ENCODE results near the gene SLC6A8.
"Not testable (repeated sequence)": the region's sequence is repeated elsewhere in the genome, so short reads cannot be mapped to it uniquely, and the experiment has no call there.

- TF ChIP-seq CTCF (tag by site-specific recombination; IDR thresholded peaks at IDR 0.05); ZNF362 (tag by site-specific recombination; IDR thresholded peaks at IDR 0.05); REST (tag by site-specific recombination; IDR thresholded peaks at IDR 0.05); PRDM4 (tag by site-specific recombination; IDR thresholded peaks at IDR 0.05); ZNF24 (tag by site-specific recombination; IDR thresholded peaks at IDR 0.05); ZNF248 (tag by site-specific recombination; IDR thresholded peaks at IDR 0.05); ZNF169 (tag by site-specific recombination; IDR thresholded peaks at IDR 0.05); ZNF350 (tag by site-specific recombination; IDR thresholded peaks at IDR 0.05); ZNF510 (tag by site-specific recombination; IDR thresholded peaks at IDR 0.05; ENCODE audit: insufficient replicate concordance); ATF2 (tag by site-specific recombination; IDR thresholded peaks at IDR 0.05; ENCODE audit: low read depth); HIC1 (tag by site-specific recombination; IDR thresholded peaks at IDR 0.05); ZNF274 (IDR thresholded peaks at IDR 0.05; ENCODE audit: low read length); ZNF274 (tag by site-specific recombination; IDR thresholded peaks at IDR 0.05; ENCODE audit: borderline replicate concordance): not testable (repeated sequence)
Measured at GRCh38 chrX:153730115-153730514, 42.4 kb downstream of the SLC6A8 start.
